Measurements from ENCODE around the gene PARD3. TPM values are rescaled to one million over a fixed set of nuclear protein-coding genes. Genes with fewer than 3 reads are reported as not detected.

Gene PARD3
- total and polyA plus RNA-seq, 2 donors (not counting 3 experiments of a cell fraction or from before 2014, with no cell fraction given), result 7.3 to 24.1 TPM

DNA sequence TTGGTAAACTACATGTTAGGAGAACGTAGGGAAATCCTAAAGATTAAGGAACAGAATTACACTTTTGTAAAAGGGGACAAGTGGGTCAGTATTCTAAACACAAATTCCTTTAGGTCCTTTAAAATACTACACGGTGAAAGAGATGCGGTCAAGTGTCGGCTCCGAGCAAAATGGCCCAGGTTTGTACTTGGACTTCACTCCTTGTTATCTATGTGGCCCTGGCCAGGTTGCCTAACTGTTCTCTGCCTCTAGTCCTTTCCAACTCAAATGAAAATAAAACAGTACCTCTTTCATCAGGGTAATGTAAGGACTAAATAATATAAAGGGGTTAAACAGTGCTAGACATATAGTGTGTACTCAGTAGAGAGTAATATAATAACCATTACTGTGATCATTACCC lies 344.8 kb downstream of the PARD3 start:
- TF ChIP-seq GATA2 (IDR thresholded peaks at IDR 0.05; ENCODE audit: insufficient read depth, insufficient read length, low read depth, low read length) (no peak), POLR2A (IDR thresholded peaks at IDR 0.05; ENCODE audit: low read depth, low read length) (no peak), POLR2AphosphoS5 (IDR thresholded peaks at IDR 0.05; ENCODE audit: insufficient read depth, low read depth, low read length) (no peak)
- TF ChIP-seq, protein P1, sequence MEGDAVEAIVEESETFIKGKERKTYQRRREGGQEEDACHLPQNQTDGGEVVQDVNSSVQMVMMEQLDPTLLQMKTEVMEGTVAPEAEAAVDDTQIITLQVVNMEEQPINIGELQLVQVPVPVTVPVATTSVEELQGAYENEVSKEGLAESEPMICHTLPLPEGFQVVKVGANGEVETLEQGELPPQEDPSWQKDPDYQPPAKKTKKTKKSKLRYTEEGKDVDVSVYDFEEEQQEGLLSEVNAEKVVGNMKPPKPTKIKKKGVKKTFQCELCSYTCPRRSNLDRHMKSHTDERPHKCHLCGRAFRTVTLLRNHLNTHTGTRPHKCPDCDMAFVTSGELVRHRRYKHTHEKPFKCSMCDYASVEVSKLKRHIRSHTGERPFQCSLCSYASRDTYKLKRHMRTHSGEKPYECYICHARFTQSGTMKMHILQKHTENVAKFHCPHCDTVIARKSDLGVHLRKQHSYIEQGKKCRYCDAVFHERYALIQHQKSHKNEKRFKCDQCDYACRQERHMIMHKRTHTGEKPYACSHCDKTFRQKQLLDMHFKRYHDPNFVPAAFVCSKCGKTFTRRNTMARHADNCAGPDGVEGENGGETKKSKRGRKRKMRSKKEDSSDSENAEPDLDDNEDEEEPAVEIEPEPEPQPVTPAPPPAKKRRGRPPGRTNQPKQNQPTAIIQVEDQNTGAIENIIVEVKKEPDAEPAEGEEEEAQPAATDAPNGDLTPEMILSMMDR (IDR thresholded peaks at IDR 0.05; ENCODE audit: extremely low read depth in 1 of 2, insufficient read depth in 1 of 2, low read depth in 1 of 2, low read length in 2 of 2), result no peak
- H2AFZ ChIP-seq (ENCODE audit: low read depth, low read length), result no peak overlapping the region
- H3K9ac ChIP-seq (replicated peaks; ENCODE audit: extremely low read depth, insufficient read depth, low read length), result no peak overlapping the region
- no peaks in the 10 kb centered on the region for H4K20me1 ChIP-seq (replicated peaks; ENCODE audit: control insufficient read depth, extremely low read depth, insufficient read depth, low read length)
- no peaks in the 10 kb centered on the region for H3K27me3 ChIP-seq (ENCODE audit: control insufficient read depth in 2 of 2, insufficient read depth in 2 of 2, low read length in 2 of 2)
- ChIA-PET CTCF (interaction anchor here (1.2 kb wide), 1 partner anchor 10 kb away, joined by 5 read pairs; no protein-coding TSS in a partner anchor), POLR2A (no interaction called here)
- H3K9me1 ChIP-seq (replicated peaks; ENCODE audit: control insufficient read depth, extremely low read depth, insufficient read depth, low read length), result no peaks in the 10 kb centered on the region
- H3K9me3 ChIP-seq (replicated peaks; ENCODE audit: control insufficient read depth, insufficient read depth, low read length), result no peaks in the 10 kb centered on the region
- H3K27ac ChIP-seq (ENCODE audit: insufficient read depth, low read depth, low read length), result no peak overlapping the region
- H3K4me2 ChIP-seq (ENCODE audit: insufficient read depth, low read length), result no peak overlapping the region
- dilution Hi-C loops (cut with MboI; ENCODE audit: extremely low pct_ligation_motif_present, low sequenced_read_pairs), result no loop called here
- H3K36me3 ChIP-seq (ENCODE audit: control insufficient read depth in 2 of 2, extremely low read depth in 1 of 2, insufficient read depth in 2 of 2, low read length in 2 of 2), result no peaks in the 10 kb centered on the region
- DNase-seq (ENCODE audit: low read depth, low spot score) (no peak), FAIRE-seq (no peak)
- no peaks in the 10 kb centered on the region for H3K4me1 ChIP-seq (ENCODE audit: control insufficient read depth, extremely low read depth, insufficient read depth, low read length)
- BruUV-seq (replicated peaks), result no TSS peak
- no peaks in the 10 kb centered on the region for H3K79me2 ChIP-seq (ENCODE audit: control insufficient read depth, insufficient read depth, low read length)
- intact Hi-C loops (cut with micrococcal nuclease), result no loop called here
- H3K4me3 ChIP-seq (replicated peaks in 1 of 3; ENCODE audit: insufficient read depth in 1 of 3, low read depth in 1 of 3, low read length in 3 of 3), result no peak overlapping the region

- DNase-seq (ENCODE audit: low read depth, low spot score) (no peak), FAIRE-seq (no peak)
- Histone ChIP-seq H2AFZ (ENCODE audit: low read depth, low read length) (no peak overlapping the region), H3K36me3 (ENCODE audit: control insufficient read depth in 2 of 2, extremely low read depth in 1 of 2, insufficient read depth in 2 of 2, low read length in 2 of 2) (no peaks in the 10 kb centered on the region), H3K4me2 (ENCODE audit: insufficient read depth, low read length) (no peak overlapping the region), H3K9me1 (replicated peaks; ENCODE audit: control insufficient read depth, extremely low read depth, insufficient read depth, low read length) (no peaks in the 10 kb centered on the region), H4K20me1 (replicated peaks; ENCODE audit: control insufficient read depth, extremely low read depth, insufficient read depth, low read length) (no peaks in the 10 kb centered on the region), H3K27ac (ENCODE audit: insufficient read depth, low read depth, low read length) (no peak overlapping the region), H3K9ac (replicated peaks; ENCODE audit: extremely low read depth, insufficient read depth, low read length) (no peak overlapping the region), H3K9me3 (replicated peaks; ENCODE audit: control insufficient read depth, insufficient read depth, low read length) (no peaks in the 10 kb centered on the region), H3K4me3 (replicated peaks in 1 of 3; ENCODE audit: insufficient read depth in 1 of 3, low read depth in 1 of 3, low read length in 3 of 3) (no peak overlapping the region), H3K27me3 (ENCODE audit: control insufficient read depth in 2 of 2, insufficient read depth in 2 of 2, low read length in 2 of 2) (no peaks in the 10 kb centered on the region), H3K79me2 (ENCODE audit: control insufficient read depth, insufficient read depth, low read length) (no peaks in the 10 kb centered on the region), H3K4me1 (ENCODE audit: control insufficient read depth, extremely low read depth, insufficient read depth, low read length) (no peaks in the 10 kb centered on the region)
- no peak for TF ChIP-seq FOS (IDR thresholded peaks at IDR 0.05; ENCODE audit: borderline replicate concordance, insufficient read depth, low read length)
- TF ChIP-seq POLR2AphosphoS5 (IDR thresholded peaks at IDR 0.05; ENCODE audit: insufficient read depth, low read depth, low read length), result no peak
- TF ChIP-seq JUN (IDR thresholded peaks at IDR 0.05; ENCODE audit: borderline replicate concordance, insufficient read depth, insufficient read length, low read depth), result no peak
- CTCF ChIA-PET, result no interaction called here
- intact Hi-C loops (cut with micrococcal nuclease) (no loop called here), dilution Hi-C loops (cut with MboI; ENCODE audit: extremely low pct_ligation_motif_present, low sequenced_read_pairs) (no loop called here)
- POLR2A ChIA-PET, result no interaction called here
- no TSS peak for BruUV-seq (replicated peaks)
These were observed 345.6 kb downstream of the PARD3 start for GRCh38 chr10:34469446-34469845.
